WTC11 (cell line): Measurements from ENCODE around the gene CDK11A. TPM values are rescaled to one million over a fixed set of nuclear protein-coding genes. Genes with fewer than 3 reads are reported as not detected.

Source experiments
- ATAC-seq: fragments of 200-7000 bp; cut with Tn5 transposase; 2 replicates; pipeline ENCODE4 v1.10.0; 2021; ENCODE audit warnings: mild to moderate bottlenecking, moderate library complexity
- CTCF ChIA-PET: fragments of 300-600 bp; sonication (Branson Sonifier 250); formaldehyde crosslinking; loops from one replicate; lab custom pipeline; 2021; ENCODE audit warnings: antibody characterized with exemption; lab: Charles Lee
- POLR2A ChIA-PET: fragments of 350-600 bp; sonication (Branson Sonifier 250); formaldehyde crosslinking; loops from one replicate; lab custom pipeline; 2021; ENCODE audit warnings: antibody characterized with exemption; lab: Charles Lee
- DNase-seq: peaks from one replicate; pipeline ENCODE4 v3.0.0; 2021; ENCODE audit warnings: low spot score
- H3K27ac Mint-ChIP-seq: 2 replicates; pipeline ENCODE4 v1.8.0; 2021; ENCODE audit warnings: mixed read lengths
- H3K27me3 Mint-ChIP-seq: 2 replicates; pipeline ENCODE4 v1.8.0; 2021; ENCODE audit warnings: low read depth, mild to moderate bottlenecking, moderate library complexity, mixed read lengths
- H3K36me3 Mint-ChIP-seq: 2 replicates; pipeline ENCODE4 v1.8.0; 2021; ENCODE audit warnings: mixed read lengths
- H3K4me1 Mint-ChIP-seq: 2 replicates; pipeline ENCODE4 v1.8.0; 2022; ENCODE audit warnings: mixed read lengths
- H3K4me3 Mint-ChIP-seq: 2 replicates; pipeline ENCODE4 v1.8.0; 2021; ENCODE audit warnings: mild to moderate bottlenecking, moderate library complexity, mixed read lengths
- H3K9me3 Mint-ChIP-seq: 2 replicates; pipeline ENCODE4 v1.8.0; 2021; ENCODE audit warnings: mixed read lengths
- E2F4 ChIP-seq: sonication (generic); formaldehyde crosslinking; IDR thresholded peaks from 2 replicates; pipeline ENCODE4 v1.8.1; 2022; ENCODE audit warnings: low read depth, mild to moderate bottlenecking, moderate library complexity, missing genetic modification reagents, borderline replicate concordance
- ELF4 ChIP-seq: sonication (generic); formaldehyde crosslinking; IDR thresholded peaks from 2 replicates; pipeline ENCODE4 v1.8.1; 2022; ENCODE audit warnings: low read depth, mild to moderate bottlenecking, moderate library complexity, missing genetic modification reagents
- EMX1 ChIP-seq: fragments of 250-450 bp; sonication (Bioruptor Pico); IDR thresholded peaks from 2 replicates; pipeline ENCODE4 v1.8.0; 2021; ENCODE audit warnings: mild to moderate bottlenecking
- IRF2 ChIP-seq: sonication (generic); formaldehyde crosslinking; IDR thresholded peaks from 2 replicates; pipeline ENCODE4 v1.8.0; 2022; ENCODE audit warnings: low read depth, missing genetic modification reagents, borderline replicate concordance
- JUN ChIP-seq: sonication (generic); formaldehyde crosslinking; IDR thresholded peaks from 2 replicates; pipeline ENCODE4 v1.8.0; 2023; ENCODE audit warnings: mild to moderate bottlenecking, missing genetic modification reagents
- KAT7 ChIP-seq: sonication (generic); formaldehyde crosslinking; IDR thresholded peaks from 2 replicates; pipeline ENCODE4 v1.8.1; 2023; ENCODE audit warnings: missing genetic modification reagents, mild to moderate bottlenecking, borderline replicate concordance
- MAX ChIP-seq: sonication (generic); formaldehyde crosslinking; IDR thresholded peaks from 2 replicates; pipeline ENCODE4 v1.8.0; 2022; ENCODE audit warnings: mild to moderate bottlenecking, missing genetic modification reagents
- MXD4 ChIP-seq: fragments of 250-450 bp; sonication (Bioruptor Pico); IDR thresholded peaks from 2 replicates; pipeline ENCODE4 v1.8.0; 2021; ENCODE audit warnings: mild to moderate bottlenecking, moderate library complexity, borderline replicate concordance
- NFE2L1 ChIP-seq: sonication (generic); formaldehyde crosslinking; IDR thresholded peaks from 2 replicates; pipeline ENCODE4 v1.8.1; 2023; ENCODE audit warnings: missing genetic modification reagents
- NR3C1 ChIP-seq: sonication (generic); formaldehyde crosslinking; conservative IDR thresholded peaks from 2 replicates; pipeline ENCODE4 v1.8.1; 2023; ENCODE audit warnings: low read depth, mild to moderate bottlenecking, missing genetic modification reagents
- PRRX2 ChIP-seq: fragments of 250-450 bp; sonication (Bioruptor Pico); IDR thresholded peaks from 2 replicates; pipeline ENCODE4 v1.8.0; 2021; ENCODE audit warnings: mild to moderate bottlenecking
- RORB ChIP-seq: fragments of 250-450 bp; sonication (Bioruptor Pico); IDR thresholded peaks from 2 replicates; pipeline ENCODE4 v1.9.0; 2021; ENCODE audit warnings: mild to moderate bottlenecking
- SOX15 ChIP-seq: fragments of 250-450 bp; sonication (Bioruptor Pico); IDR thresholded peaks from 2 replicates; pipeline ENCODE4 v1.9.0; 2021; ENCODE audit warnings: mild to moderate bottlenecking
- SP1 ChIP-seq: sonication (generic); formaldehyde crosslinking; conservative IDR thresholded peaks from 2 replicates; pipeline ENCODE4 v1.8.1; 2022; ENCODE audit warnings: missing genetic modification reagents
- ZBTB21 ChIP-seq: sonication (generic); formaldehyde crosslinking; IDR thresholded peaks from 2 replicates; pipeline ENCODE4 v1.8.1; 2023; ENCODE audit warnings: mild to moderate bottlenecking, missing genetic modification reagents, borderline replicate concordance
- ZNF121 ChIP-seq: sonication (generic); formaldehyde crosslinking; IDR thresholded peaks from 2 replicates; pipeline ENCODE4 v1.8.0; 2023; ENCODE audit warnings: missing genetic modification reagents
- ZNF317 ChIP-seq: sonication (generic); formaldehyde crosslinking; IDR thresholded peaks from 2 replicates; pipeline ENCODE4 v1.8.1; 2023; ENCODE audit warnings: low read depth, mild to moderate bottlenecking, moderate library complexity, missing genetic modification reagents, borderline replicate concordance
- ZNF423 ChIP-seq: fragments of 250-450 bp; sonication (Bioruptor Pico); IDR thresholded peaks from 2 replicates; pipeline ENCODE4 v2.1.2; 2022; ENCODE audit warnings: mild to moderate bottlenecking, moderate library complexity
- ZNF425 ChIP-seq: fragments of 250-450 bp; sonication (Bioruptor Pico); conservative IDR thresholded peaks from 2 replicates; pipeline ENCODE4 v1.9.0; 2021; ENCODE audit warnings: mild to moderate bottlenecking
- total RNA-seq: library from RNA; stranded (reverse); gene quantifications from 3 replicates; pipeline ENCODE4 v1.2.3, GENCODE V29; 2021
- TF ChIP-seq, protein P1 (sequence below): sonication (generic); formaldehyde crosslinking; IDR thresholded peaks from 2 replicates; pipeline ENCODE4 v1.8.0; 2022; ENCODE audit warnings: mild to moderate bottlenecking, missing genetic modification reagents
- TF ChIP-seq, protein P2 (sequence below): sonication (generic); formaldehyde crosslinking; IDR thresholded peaks from 2 replicates; pipeline ENCODE4 v1.8.1; 2023; ENCODE audit warnings: mild to moderate bottlenecking, missing genetic modification reagents

CDK11A gene
- total RNA-seq, 1 experiment from 2014 or later, result 54.7 TPM

GRCh38 chr1:1755852-1756251 lies 31.7 kb upstream of the CDK11A start:
- Mint-ChIP-seq H3K27ac (no peak overlapping the region), H3K4me3 (no peak overlapping the region), H3K9me3 (no peaks in the 10 kb centered on the region), H3K27me3 (no peaks in the 10 kb centered on the region), H3K4me1 (no peaks in the 10 kb centered on the region), H3K36me3 (peaks cover 36% of the 10 kb centered on the region)
- ChIA-PET CTCF (no interaction called here), POLR2A (no interaction called here)
- no peak for ATAC-seq
- no peak for DNase-seq
- TF ChIP-seq, protein P1, sequence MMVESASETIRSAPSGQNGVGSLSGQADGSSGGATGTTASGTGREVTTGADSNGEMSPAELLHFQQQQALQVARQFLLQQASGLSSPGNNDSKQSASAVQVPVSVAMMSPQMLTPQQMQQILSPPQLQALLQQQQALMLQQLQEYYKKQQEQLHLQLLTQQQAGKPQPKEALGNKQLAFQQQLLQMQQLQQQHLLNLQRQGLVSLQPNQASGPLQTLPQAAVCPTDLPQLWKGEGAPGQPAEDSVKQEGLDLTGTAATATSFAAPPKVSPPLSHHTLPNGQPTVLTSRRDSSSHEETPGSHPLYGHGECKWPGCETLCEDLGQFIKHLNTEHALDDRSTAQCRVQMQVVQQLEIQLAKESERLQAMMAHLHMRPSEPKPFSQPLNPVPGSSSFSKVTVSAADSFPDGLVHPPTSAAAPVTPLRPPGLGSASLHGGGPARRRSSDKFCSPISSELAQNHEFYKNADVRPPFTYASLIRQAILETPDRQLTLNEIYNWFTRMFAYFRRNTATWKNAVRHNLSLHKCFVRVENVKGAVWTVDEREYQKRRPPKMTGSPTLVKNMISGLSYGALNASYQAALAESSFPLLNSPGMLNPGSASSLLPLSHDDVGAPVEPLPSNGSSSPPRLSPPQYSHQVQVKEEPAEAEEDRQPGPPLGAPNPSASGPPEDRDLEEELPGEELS (CRISPR knock-in tag), result no peak
- TF ChIP-seq ZNF121 (CRISPR knock-in tag) (no peak), MAX (CRISPR knock-in tag) (no peak), E2F4 (CRISPR knock-in tag) (no peak), MXD4 (CRISPR knock-in tag) (no peak), NFE2L1 (CRISPR knock-in tag) (no peak)

DNA sequence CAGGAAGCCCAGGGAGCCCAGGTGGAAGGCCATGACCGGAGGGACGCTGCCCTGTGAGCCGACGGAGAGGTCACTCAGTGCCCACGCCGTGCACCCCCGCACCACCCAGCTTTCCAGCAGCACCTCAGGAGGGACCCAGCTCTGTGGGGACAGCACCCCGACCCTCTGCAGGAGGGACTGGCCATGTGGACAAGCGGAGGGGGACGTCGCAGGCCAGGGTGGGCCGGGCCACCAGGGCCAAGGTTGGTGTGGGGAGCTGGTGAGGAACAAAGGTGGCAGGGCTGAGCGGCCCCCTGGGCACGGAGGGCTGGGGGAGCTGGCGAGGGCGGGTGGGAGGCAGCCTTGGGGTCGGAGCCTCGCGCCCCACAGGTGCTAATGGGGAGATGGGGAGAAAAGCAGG lies 31.3 kb upstream of the CDK11A start:
- no peak for ATAC-seq
- H3K4me1 Mint-ChIP-seq, result no peaks in the 10 kb centered on the region
- DNase-seq, result no peak
- no peaks in the 10 kb centered on the region for H3K9me3 Mint-ChIP-seq
- ChIA-PET CTCF (interaction anchor here (1.5 kb wide), 1 partner anchor 151 kb away, joined by 6 read pairs; no protein-coding TSS in a partner anchor), POLR2A (no interaction called here)
- no peak overlapping the region for H3K4me3 Mint-ChIP-seq
- TF ChIP-seq KAT7 (no peak), ZBTB21 (CRISPR knock-in tag) (no peak), ZNF317 (no peak), ZNF423 (no peak), IRF2 (CRISPR knock-in tag) (no peak), EMX1 (CRISPR knock-in tag) (no peak), ELF4 (no peak), ZNF425 (CRISPR knock-in tag) (no peak), RORB (CRISPR knock-in tag) (no peak), JUN (CRISPR knock-in tag) (no peak), SOX15 (no peak), SP1 (CRISPR knock-in tag) (no peak), PRRX2 (no peak), NR3C1 (CRISPR knock-in tag) (no peak)
- TF ChIP-seq, protein P2, sequence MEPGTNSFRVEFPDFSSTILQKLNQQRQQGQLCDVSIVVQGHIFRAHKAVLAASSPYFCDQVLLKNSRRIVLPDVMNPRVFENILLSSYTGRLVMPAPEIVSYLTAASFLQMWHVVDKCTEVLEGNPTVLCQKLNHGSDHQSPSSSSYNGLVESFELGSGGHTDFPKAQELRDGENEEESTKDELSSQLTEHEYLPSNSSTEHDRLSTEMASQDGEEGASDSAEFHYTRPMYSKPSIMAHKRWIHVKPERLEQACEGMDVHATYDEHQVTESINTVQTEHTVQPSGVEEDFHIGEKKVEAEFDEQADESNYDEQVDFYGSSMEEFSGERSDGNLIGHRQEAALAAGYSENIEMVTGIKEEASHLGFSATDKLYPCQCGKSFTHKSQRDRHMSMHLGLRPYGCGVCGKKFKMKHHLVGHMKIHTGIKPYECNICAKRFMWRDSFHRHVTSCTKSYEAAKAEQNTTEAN (CRISPR knock-in tag), result no peak
- H3K27me3 Mint-ChIP-seq, result no peaks in the 10 kb centered on the region
- peaks cover 36% of the 10 kb centered on the region for H3K36me3 Mint-ChIP-seq
- no peak overlapping the region for H3K27ac Mint-ChIP-seq
